HG03460 (cell line): Measurements from ENCODE around the gene NAV1.
"Not testable (repeated sequence)": the region's sequence is repeated elsewhere in the genome, so short reads cannot be mapped to it uniquely, and the experiment has no call there.

ENCODE experiments used
- ATAC-seq: cut with Tn5 transposase; IDR thresholded peaks from one replicate; pipeline ENCODE4 v1.9.1; 2021; ENCODE audit not compliant: unreplicated experiment

NAV1 gene

DNA sequence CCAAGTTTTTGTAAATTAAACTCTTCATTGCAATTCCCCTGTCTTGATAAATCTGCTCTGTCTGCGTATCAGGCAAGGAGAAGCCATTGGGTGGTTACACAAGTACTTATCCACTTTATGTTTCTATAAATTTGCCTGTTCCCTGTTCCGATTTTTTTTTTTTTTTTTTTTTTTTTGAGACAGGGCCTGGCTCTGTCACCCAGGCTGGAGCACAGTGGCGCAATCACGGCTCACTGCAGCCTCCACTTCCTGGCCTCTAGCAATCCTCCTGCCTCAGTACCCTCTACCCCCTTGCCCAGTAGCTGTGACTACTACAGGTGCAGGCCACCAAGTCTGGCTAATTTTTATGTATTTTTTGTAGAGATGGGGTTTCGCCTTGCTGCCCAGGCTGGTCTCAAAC, 20.9 kb upstream of the NAV1 start:
- ATAC-seq = no peak

DNA sequence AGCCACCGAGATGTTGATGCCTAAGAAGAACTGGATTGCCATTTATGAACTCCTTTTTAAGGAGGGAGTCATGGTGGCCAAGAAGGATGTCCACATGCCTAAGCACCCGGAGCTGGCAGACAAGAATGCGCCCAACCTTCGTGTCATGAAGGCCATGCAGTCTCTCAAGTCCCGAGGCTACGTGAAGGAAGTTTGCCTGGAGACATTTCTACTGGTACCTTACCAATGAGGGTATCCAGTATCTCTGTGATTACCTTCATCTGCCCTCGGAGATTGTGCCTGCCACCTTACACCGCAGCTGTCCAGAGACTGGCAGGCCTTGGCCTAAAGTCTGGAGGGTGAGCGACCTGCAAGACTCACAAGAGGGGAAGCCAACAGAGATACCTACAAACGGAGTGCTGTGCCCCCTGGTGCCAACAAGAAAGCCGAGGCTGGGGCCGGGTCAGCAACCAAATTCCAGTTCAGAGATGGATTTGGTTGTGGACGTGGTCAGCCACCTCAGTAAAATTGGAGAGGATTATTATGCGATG, 18.8 kb upstream of the NAV1 start:
- not testable (repeated sequence) for ATAC-seq

- ATAC-seq = no peak
Observed at GRCh38 chr1:201525193-201525778, 13.6 kb upstream of the NAV1 start.

GRCh38 chr1:201527879-201528278, 11.0 kb upstream of the NAV1 start:
- ATAC-seq = no peak

- ATAC-seq = no peak
Observed at GRCh38 chr1:201528631-201529252, 10.2 kb upstream of the NAV1 start.

DNA sequence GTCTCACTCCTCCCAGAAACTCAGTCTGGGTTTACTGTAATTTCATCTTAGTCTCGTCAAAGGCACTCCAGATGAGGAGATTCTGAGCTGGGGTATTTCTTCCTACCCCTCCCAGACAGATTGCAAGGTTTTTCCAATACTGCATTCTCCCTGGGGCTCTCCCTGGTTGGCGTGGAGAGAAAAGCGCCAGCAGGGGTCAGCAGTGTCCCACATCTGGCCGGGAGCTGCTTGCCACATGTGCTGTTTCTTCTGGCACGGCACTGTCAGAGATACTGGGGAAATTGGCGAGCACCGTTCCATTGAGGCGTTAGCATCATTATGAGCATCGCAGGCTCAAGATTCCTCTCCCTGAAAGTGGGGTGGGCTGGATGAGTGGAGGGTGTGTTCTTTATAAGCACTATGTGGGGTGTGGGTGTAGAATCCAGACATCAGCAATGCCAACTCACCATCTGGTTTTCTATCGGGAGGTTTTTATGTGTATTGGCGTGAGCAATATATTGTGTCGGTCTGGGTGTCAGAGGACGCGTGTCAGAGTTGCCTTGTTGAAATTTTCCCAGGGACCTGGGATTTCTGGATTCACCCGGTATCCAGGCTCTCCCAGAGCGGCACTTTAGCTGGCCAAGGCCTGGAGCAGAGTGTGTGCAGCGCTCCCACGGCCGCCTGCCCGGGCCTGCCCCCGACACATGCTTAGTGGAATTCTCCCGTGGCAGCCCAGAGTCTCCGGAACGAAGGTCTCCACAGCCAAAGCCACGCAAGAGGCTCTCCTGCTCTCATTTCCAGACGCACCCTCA, 8.0 kb upstream of the NAV1 start:
- ATAC-seq = no peak

- no peak for ATAC-seq
Observed at GRCh38 chr1:201531551-201532425, 7.1 kb upstream of the NAV1 start.

DNA sequence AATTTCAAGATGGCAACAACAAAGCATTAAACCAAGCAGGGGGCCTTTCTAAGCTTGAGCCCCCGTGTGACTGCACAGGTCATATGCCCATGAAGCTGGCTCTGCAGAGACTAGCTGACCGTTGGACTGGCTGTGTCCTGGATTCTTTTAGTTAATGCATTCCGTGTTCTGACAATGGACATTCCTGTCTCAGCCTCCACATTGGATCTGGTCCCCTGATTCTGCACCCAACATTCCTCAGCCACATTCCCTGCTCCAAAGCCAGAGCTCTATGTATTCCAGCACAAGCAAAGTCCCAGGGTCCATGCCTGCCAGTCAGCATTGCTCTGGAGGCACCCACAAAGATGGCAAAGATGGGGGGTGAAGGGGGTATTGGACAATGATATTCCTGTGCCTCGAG, 5.1 kb upstream of the NAV1 start:
- no peak for ATAC-seq

DNA sequence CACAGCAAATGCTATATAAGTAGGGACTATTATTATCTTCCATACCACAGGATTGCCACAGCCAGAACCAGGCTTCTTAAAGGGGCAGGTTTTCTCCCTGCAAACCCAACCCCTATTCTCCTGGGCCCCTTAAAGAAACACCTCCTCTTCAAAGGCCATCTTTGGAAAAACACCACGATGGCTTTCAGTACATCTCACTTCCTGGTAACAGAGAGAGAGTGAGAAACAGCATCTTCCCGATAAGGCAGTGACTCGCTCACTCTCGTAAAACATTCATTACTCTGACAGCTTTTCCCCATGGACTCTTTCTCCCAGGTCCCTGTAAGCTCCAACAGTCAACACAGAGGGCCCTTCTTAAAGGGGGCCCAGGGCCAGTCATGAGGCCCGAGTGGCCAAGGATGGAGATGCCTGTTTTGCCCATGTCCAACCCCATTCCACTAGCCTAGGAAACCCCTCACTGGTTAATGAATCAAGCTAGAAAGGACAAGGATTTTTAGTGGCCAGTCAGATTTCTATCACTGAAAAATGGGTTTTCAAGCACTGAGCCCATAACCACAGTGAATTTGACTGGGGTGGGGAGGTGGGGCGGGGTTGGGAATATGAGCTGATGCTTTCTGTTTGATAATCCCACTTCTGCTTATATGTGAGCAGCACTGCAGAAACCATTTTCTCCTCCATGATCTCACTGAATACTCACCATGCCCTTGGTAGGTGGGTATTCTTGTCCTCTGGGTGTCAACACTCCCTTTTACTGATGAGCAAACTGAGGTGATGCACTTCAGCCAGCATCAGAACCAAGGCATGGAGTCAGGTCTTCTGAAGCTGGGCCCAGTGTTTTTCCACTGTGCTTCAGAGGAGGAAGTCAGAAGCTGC, 3.6 kb upstream of the NAV1 start:
- ATAC-seq = no peak

DNA sequence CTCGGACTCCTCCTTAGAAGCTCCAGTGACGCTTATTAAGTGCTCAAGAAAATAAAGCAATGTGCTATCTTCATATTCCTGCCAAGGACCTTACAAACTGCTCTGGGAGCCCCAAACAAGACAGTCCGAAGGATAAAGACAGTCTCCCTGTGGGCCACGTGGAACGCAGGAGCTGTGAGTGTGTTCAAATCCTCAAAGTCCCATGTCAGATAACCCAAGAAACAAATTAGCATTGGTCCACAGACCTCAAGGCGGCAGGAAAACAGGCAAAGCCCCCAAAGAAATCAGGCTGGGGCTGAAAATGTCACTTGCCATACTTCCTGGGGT, 3.0 kb upstream of the NAV1 start:
- no peak for ATAC-seq

DNA sequence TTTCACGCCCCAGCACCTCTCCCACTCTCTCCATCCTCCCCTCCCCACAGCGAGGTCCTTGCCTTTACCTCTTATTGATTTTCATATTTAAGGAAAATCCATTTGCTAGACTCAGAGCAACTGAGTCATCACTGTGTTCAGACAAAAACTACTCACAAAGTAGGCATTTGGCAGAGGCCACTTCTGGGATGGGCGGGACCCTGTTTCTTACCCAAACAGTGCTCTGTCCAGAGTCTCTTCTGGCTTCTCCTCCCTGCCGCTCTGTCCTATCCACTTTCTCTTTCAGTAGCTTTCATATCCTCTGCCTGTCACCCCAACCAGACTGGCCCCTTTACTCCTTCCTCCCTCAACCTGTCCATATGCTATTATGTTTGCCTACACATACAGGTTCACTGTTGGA, 2.4 kb upstream of the NAV1 start:
- ATAC-seq = no peak

GRCh38 chr1:201537028-201537427, 1.9 kb upstream of the NAV1 start:
- ATAC-seq = no peak

GRCh38 chr1:201537467-201537866, 1.5 kb upstream of the NAV1 start:
- ATAC-seq = no peak

DNA sequence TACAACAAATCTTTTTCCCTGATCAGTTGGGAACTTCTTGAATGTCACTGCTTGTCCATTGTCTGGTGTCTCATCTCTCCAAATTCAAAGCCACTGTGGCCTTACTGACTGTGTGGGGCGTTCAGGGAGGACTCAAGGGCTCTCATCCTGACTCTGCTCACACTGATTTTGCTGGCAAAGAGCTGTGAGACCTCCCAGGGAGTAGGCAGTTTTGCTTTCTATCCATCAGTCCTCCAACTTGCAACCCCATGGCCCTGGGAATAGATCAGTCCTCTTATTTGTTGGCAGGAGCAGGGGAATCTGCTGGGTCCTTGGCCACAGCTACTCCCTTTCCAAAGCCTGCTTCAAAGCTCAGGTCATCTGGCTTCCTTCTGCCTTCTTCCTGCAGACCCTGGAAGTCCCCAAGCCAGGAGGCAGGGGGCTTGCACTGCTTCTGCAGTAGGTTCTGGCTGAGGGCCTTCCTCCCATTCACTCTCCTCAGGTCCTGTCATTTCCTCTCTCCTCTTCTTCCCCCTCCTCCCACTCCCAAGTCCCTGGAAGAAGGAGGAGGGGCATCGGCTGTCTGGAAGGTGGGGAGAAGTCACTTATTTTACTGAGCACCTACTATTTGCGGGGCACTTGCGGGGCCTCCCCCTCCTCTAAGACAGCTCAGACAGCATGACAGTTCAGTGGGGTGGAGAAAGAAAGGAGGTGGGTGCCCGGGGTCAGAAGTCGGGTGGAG, 876 bp upstream of the NAV1 start:
- no peak for ATAC-seq

GRCh38 chr1:201539561-201540431, 869 bp downstream of the NAV1 start:
- ATAC-seq = no peak

GRCh38 chr1:201540846-201541735, 2.2 kb downstream of the NAV1 start:
- ATAC-seq = no peak

GRCh38 chr1:201542309-201543035, 3.5 kb downstream of the NAV1 start:
- ATAC-seq = no peak
